Nucleus accumbens (tissue), 56 donors: ENCODE data around the gene OSBPL9.
"Not testable (repeated sequence)": the region's sequence is repeated elsewhere in the genome, so short reads cannot be mapped to it uniquely, and the experiment has no call there.

Experiments
- DNase-seq, 56 donors: peaks; one replicate each; lab custom pipeline; 2025; lab: John Stamatoyannopoulos, UW

Gene OSBPL9

DNA sequence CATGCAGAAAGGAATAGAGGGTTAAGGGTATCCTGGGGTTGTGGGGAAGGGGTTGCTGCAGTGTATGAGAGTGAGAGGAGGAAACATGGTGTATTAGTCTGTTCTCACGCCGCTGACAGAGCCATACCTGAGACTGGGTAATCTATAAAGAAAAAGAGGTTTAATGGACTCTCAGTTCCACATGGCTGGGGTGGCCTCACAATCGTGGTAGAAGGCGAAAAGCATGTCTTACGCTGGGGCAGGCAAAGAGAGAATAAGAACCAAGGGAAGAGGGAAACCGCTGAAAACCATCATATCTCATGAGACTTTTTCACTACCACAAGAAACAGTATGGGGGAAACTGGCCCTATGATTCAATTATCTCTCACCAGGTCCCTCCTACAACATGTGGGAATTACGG lies 17.7 kb downstream of the OSBPL9 start:
- DNase-seq, result no peak

DNA sequence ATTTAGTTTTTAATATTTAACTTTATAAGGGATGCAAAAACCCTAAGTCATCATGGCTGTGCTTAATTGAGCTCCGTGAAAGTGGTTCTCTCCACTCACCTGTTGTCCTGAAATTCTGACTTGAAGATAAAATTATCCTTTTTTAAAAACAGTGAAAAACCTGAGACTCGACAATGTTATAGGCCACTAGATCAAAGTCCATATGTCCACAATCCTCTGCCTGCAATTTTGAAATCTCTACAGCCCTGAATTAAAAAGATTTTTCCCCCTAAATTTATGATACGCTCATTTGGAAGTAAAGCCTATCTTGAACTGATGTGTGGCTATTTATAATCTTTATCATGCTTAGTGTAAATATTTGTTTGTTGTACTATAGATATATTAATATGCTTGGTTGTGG lies 18.7 kb downstream of the OSBPL9 start:
- no peak for DNase-seq

DNA sequence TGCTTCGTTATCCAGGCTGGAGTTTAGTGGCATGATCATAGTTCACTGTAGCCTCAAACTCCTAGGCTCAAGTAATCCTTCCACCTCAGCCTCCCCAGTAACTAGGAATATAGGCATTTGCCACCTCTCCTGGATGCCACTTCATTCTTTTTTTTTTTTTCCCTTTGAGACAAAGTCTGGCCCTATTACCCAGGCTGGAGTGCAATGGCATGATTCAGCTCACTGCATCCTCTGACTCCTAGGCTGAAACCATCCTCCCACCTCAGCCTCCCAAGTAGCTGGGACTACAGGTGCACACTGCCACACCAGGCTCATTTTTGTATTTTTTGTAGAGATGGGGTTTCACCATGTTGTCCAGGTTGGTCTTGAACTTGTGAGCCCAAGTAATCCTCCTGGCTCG lies 19.3 kb downstream of the OSBPL9 start:
- DNase-seq, result no peak

DNA sequence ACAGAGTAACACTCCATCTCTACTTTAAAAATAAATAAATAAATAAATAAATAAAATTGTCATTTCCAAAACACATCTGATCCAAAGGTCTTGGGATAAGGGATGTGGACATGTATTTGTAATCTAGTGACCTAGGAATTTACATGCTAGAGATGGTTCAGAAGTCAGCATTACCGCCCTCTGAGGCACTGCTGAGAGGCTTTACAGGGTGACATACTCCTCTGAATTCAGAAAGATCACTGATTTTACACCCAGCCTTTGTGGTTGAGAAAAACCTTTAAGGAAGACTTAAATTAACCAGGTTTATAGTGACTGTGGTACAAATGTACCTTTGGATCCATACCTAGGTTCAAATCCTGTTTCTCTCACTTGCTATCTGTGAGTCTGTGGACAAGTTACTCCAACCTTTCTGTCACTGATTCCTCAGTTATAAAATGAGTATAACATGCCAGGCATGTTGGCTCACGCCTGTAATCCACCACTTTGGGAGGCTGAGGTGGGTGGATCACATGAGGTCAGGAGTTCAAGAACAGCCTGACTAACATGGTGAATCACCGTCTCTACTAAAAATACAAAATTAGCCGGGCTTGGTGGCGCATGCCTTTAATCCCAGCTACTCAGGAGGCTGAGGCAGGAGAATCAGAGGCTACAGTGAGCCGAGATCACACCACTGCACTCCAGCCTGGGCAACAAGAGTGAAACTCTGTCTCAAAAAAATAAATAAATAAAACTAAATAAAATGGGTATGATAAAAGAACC lies 20.1 kb downstream of the OSBPL9 start:
- peak in 10 of 56 donors; percentile 4 to 53 (median 20) for DNase-seq

DNA sequence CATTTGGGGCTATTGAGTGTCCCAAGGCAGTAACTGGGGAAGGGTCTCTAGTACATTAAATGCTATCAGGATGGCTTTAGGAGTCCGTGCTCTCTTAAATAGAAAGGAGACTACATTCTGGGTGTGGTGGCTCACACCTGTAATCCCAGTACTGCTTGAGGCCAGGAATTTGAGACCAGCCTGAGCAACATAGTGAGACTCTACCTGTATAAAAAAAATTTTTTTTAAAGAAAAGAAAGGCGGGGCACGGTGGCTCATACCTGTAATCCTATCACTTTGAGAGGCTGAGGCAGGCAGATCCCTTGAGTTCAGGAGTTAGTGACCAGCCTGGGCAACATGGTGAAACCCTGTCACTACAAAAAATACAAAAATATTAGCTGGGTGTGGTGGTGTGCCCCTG lies 21.5 kb downstream of the OSBPL9 start:
- DNase-seq, result no peak

DNA sequence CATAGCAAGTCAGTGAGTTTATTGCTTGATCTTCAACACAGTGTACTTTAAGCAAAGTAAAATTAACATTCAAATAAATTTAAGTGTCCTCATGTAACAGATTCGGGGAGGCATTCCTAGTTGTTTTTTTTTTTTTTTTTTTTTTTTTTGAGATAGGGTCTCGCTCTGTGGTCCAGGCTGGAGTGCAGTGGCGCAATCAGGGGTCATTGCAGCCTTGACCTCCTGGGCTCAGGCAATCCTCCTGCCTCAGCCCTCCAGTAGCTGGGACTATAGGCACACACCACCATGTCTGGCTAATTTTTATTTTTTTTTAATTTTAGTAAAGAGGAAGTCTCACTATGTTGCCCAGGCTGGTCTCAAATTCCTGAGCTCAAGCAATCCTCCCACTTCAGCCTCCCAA lies 22.8 kb downstream of the OSBPL9 start:
- DNase-seq, result no peak

DNA sequence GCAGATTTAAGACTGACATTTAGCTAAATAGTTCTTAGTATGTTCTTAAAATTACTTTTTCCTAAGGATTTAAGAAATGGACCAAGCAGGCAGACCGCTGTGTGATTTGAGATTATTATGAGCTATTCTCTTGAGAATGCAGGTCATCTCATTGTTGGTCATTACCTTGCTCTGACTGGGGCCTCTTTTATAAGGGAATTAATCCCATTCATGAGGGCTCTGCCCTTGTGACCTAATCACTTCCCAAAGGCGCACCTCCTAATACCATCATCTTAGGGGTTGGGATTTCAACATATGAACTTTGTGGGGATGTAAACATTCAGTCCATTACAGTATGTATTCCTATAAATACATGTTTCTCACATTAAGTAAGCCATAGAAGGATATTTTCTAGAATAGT lies 24.2 kb downstream of the OSBPL9 start:
- DNase-seq, result no peak

DNA sequence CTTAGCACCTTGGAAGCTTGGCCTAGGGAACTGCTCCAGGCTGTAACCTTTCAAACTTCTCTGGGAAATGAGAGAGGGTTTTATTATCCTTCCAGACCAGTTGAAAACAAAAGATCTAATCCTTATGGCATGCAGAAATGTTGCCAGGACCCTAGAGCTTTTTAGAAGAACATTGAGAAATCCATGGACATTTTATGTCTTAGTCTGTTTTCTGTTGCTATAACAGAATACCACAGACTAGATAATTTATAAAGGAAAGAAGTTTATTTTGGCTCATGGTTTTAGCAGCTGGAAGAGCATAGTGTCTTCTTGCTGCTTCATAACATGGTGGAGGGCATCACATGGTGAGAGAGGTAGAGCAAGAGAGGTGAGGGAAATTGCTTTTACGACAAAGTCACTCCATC lies 25.8 kb downstream of the OSBPL9 start:
- DNase-seq, result no peak

DNA sequence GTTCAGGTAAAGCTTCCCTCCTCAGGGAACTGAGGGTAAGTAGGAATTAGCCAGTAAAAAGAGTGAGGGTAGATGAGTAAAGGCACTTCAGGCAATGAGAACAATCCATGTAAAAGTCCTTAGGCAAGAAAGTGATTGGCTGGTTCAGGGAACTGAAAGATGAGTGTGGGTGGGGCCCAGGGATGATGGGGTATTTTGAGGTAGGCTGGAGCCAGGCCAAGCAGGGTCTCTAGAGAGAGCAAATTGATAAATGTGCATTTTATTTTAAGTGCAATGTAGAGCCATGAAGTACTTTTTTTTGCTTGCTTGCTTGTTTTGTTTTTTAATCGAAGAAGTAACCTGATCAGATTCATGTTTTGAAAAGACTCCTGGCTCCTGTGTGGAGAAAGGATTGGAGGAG lies 26.5 kb downstream of the OSBPL9 start:
- DNase-seq, result no peak

DNA sequence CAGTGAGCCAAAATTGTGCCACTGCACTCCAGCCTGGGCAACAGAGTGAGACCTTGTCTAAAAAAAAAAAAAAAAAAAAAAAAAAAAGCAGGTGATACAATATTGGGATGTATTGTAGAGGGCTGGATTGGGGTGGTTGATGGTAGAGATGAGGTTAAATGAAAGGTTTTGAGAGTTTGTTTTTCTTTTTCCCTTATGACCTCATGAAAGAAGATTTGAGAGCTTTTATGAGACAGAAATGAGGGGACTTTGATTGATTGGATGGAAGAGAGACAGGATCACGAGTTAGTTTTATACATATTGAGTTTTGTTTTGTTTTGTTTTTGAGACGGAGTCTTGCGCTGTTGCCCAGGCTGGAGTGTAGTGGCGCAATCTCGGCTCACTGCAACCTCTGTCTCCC lies 27.1 kb downstream of the OSBPL9 start:
- no peak for DNase-seq

DNA sequence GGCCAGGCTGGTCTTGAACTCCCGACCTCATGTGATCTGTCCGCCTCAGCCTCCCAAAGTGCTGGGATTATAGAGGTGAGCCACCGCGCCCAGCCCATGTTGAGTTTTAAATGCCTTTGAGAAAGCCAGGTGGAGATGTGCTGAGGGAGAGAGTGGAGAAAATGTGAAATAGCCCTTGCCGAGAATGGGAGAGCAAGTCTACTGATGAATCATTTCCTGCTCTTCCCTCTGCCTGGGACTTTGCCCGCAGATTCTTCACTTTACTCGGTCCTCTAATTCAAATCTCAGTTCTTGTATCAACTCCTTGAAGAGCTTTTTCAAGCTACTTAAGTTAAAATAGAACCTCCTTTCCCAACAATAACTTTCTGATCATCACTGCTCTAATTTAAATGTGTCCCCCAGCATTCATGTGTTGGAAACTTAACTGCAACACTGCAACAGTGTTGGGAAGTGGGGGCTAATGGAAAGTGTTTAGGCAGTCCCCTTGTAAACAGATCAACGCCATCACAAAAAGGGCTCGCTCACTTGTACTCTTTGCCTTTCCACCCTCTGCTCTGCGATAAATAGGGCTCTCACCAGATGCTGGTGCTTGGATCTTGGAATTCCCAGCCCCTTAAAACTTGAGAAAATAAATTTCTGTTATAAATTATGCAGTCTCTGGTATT lies 27.8 kb downstream of the OSBPL9 start:
- no peak for DNase-seq

DNA sequence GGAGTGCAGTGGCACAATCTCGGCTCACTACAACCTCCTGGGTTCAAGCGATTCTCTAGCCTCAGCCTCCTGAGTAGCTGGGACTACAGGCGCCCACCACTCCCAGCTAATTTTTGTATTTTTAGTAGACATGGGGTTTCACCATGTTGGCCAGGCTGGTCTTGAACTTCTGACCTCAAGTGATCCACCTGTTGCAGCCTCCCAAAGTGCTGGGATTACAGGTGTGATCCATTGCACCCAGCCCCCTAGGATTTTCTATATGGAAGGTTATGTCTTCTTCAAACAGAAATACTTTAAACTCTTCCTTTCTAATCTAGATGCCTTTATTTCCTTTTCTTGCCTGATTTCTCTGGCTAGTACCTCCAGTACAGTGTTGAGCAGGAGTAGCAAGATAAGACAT lies 29.7 kb downstream of the OSBPL9 start:
- not testable (repeated sequence) for DNase-seq

DNA sequence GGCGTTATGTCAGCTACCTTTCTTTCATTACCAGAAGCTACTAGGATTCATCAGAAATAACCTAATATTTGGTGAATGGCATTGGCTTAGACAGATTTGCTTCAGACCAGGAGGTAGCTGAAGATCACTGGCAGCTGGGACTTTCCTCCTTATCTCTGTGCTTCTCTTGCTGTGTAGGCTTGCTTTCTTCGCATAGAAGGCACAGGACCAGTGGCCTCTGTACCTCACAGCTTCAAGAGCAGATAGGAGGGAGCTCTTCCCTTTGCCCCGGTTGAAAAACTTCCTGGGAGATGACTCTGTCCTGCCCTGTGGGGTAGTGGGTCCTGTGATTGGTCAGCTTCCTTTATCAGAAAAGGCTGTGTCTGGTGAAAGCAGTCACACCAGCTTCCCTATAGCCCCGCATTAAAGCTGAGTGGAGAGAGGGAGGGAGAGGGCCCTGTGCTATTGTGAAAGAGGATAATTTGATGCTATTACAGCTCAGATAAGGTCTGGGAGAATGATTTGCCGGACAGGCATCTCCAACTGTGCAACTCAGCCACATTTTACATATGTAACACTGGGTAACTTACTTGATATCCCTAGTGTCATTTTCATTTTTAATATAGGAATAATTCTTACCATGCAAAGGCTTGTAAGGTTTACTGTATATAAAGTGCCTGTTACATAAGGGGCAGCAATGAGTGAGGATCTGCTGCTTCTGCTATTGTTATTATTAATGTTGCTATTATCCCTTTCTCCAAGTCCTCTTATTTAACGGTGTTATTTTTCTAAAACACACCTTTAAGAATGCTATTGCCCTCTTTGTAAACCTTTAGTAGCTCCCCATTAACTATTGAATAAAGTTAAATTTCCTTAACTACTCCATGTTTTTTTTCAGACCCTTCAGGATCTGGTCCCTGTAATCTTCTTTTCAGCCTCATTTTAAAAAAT lies 31.6 kb downstream of the OSBPL9 start:
- peak in 1 of 56 donors; percentile 3 for DNase-seq

DNA sequence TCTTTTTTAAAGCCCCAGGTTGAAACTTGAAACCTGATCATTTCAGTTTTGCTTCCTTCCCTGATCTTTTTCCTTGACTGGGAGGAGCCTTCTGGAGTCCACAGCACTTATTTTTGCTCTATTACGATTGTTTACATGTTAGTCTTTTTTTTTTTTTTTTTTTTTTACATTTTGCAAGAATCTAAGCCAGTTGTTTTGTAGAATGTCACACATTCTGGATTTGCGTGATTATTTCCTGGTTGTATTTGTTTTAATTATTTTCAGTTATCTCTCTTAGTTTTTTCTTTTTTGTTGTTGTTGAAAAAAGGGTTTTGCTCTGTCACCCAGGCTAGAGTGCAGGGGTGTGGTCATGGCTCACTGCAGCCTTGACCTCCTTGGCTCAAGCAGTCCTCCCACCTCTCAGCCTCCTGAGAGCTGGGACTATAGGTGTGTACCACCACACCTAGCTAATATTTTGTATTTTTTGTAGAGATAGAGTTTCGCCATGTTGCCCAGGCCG lies 32.8 kb downstream of the OSBPL9 start:
- no peak for DNase-seq

DNA sequence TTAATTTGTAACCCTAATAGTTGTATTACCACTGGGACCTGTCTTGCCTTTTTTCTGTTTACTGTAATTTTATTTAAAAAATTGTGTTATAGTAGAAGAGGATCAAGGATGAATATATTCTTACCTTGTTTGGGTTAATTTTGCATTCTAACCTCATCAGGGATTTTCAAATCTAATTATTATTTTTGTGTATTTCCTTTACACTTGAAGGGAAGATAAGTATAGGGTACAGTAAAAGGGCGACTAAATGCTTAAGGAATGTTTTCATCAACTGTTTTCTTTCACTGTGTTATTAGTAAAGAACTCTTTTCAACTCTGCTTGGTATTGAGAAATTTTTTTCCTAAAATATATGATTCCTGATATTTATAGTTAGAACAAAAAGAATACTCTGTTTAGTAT lies 33.3 kb downstream of the OSBPL9 start:
- DNase-seq, result no peak

DNA sequence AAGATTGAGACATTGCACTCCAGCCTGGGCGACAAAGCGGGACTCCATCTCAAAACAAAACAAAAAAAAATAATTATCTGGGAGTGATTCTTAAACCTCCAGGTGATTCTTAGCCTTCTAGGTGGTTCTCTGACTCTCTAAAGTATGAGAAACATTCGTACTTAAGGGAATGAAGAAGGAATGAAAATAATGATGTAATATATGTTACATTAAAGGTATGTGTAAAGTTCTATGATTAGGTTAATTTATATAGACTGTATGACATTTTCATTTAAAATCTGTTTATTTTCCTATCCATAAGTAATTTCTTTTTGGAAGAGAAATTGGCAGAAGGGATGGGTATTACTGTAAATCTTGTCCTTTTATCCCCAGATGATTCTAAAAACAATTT lies 34.7 kb downstream of the OSBPL9 start:
- DNase-seq, result no peak

DNA sequence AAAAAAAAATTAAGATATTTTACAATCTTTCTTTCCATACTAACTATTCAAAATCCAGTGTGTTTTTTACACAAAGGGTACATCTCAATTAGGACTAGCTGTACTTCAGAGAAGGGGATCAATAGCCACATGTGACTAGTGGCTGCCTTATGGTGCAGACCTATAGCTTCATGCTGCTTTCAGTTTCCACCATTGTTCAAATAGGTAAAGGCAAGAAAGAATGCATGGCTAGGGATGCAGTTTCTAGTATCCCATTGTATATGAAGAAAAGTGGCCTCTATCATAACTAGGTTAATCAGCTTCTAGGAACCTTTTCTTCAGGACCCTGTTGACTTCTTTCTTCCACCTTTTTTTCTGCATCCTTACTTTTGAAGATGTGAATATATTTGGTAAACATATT lies 35.7 kb downstream of the OSBPL9 start:
- no peak for DNase-seq

DNA sequence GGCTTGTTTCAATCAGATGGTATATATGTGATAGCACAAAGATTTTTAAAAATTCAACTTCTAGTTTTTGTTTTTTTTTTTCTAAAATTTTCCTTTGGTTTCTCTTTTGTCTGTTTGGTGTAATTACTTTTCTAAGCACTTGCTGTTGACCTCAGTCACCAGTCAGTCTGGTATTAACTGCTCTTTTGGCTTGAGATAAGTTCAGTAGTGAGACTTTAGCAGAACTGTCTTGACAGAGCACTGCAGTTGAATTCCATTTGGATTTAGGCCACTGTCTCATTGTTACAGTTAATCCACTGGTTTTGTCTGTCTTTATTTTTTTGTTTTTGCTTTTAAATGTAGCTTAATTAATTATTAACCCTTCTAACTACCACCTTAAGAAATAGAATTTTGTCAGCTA lies 36.2 kb downstream of the OSBPL9 start:
- DNase-seq, result no peak

DNA sequence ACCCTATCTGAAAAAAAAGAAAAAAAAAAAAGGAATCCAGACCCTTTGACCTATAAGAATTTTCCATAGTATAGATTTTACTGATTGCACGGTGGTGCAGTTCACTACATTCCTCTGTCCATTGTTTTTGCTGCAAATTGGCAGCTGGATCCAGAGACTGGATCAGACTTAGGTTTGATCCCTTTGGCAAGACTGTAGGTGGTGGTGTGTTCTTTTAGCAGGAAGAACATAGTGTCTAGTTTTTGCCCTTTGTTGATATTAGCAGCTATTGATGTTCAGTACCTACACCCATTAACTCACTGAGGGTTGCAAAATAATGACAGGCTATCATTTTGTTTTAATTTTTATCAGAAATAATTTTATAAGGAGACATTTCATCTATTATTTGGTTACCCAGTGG lies 37.1 kb downstream of the OSBPL9 start:
- DNase-seq, result no peak

DNA sequence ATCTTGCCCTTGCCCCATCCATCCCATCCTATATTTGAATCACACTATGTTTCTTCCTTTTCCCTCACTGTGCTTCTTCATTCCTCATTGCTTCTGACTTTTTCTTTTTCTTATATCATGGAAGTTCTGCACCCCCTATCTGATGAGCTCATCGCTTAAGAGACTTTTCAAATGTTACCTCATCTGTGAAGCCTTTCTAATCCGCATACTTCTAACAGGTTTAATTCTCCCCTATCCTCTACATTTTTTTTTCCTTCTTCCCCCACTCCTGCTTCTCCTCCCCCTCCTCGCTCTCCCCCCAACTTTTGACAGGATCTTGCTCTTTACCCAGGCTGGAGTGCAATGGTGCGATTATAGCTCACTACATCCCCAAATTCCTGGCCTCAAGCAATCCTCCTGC lies 39.5 kb downstream of the OSBPL9 start:
- no peak for DNase-seq

DNA sequence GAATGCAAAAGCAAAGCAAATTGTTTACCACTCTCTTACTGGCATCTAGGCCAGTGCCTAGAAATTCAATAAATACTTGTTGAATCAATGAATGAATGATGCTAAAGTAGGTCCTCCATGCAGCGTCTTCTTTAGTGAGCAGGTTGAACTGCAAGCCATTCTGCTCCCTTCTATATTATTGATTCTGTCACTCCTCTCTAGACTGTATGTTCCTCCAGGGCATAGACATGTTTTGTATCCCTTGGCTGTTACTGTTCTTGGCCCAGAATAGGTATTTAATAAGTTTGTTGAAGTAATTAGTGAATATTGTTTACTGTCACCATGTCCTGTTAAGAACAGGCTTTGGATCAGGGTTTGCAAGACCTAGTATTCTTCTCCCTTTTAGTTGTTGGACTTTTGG lies 43.7 kb downstream of the OSBPL9 start:
- no peak for DNase-seq
